A673 (cell line): ENCODE results near the gene TNIP3. TPM values are rescaled to one million over a fixed set of nuclear protein-coding genes. Genes with fewer than 3 reads are reported as not detected.

Experiments used
- BruUV-seq: library from RNA; stranded (reverse); fragments of 400-500 nt; replicated peaks from 2 replicates; lab custom pipeline; 2021; lab: Mats Ljungman, UMichigan
- CTCF ChIA-PET: fragments of 300-600 bp; sonication (Branson Sonifier 250); formaldehyde crosslinking; loops from one replicate; lab custom pipeline; 2022; ENCODE audit warnings: antibody characterized with exemption; lab: Charles Lee
- POLR2A ChIA-PET: fragments of 300-600 bp; sonication (Branson Sonifier 250); formaldehyde crosslinking; loops from one replicate; lab custom pipeline; 2022; ENCODE audit warnings: antibody characterized with exemption; ENCODE audit not compliant: low non-redundant PET; lab: Charles Lee
- DNase-seq: peaks from one replicate; pipeline ENCODE4 v3.0.0-alpha.2; 2015; ENCODE audit warnings: low spot score
- H3K27ac ChIP-seq: fragments of 200-600 bp; sonication (generic); 2 replicates; pipeline ENCODE4 v1.5.1; 2016; ENCODE audit warnings: mixed run types, low read depth, mild to moderate bottlenecking, mixed read lengths, antibody characterized with exemption, low read length; ENCODE audit not compliant: poor library complexity, severe bottlenecking
- H3K27me3 ChIP-seq: fragments of 200-600 bp; sonication (generic); replicated peaks from 2 replicates; pipeline ENCODE4 v1.6.1; 2017; ENCODE audit warnings: mixed run types, low read depth, mild to moderate bottlenecking, mixed read lengths, antibody characterized with exemption, low read length; ENCODE audit not compliant: insufficient read depth, poor library complexity
- H3K36me3 ChIP-seq: fragments of 200-600 bp; sonication (generic); 2 replicates; pipeline ENCODE4 v1.6.1; 2016; ENCODE audit warnings: mixed run types, mild to moderate bottlenecking, mixed read lengths, antibody characterized with exemption, low read length; ENCODE audit not compliant: insufficient read depth, poor library complexity, severe bottlenecking
- H3K4me1 ChIP-seq: fragments of 200-600 bp; sonication (generic); 2 replicates; pipeline ENCODE4 v1.6.1; 2017; ENCODE audit warnings: mixed run types, mild to moderate bottlenecking, mixed read lengths, antibody characterized with exemption, low read length; ENCODE audit not compliant: insufficient read depth, poor library complexity, severe bottlenecking
- H3K4me3 ChIP-seq: fragments of 200-600 bp; sonication (generic); 2 replicates; pipeline ENCODE4 v1.5.1; 2016; ENCODE audit warnings: low read depth, mixed run types, mild to moderate bottlenecking, mixed read lengths, low read length; ENCODE audit not compliant: poor library complexity, severe bottlenecking
- H3K9me3 ChIP-seq: fragments of 200-600 bp; sonication (generic); 2 replicates; pipeline ENCODE4 v1.6.1; 2016; ENCODE audit warnings: mixed run types, low read depth, mild to moderate bottlenecking, mixed read lengths, antibody characterized with exemption, low read length; ENCODE audit not compliant: poor library complexity, severe bottlenecking
- CTCF ChIP-seq: fragments of 300-800, 200-600 bp; sonication (generic); conservative IDR thresholded peaks from 2 replicates; pipeline ENCODE4 v1.5.1; 2017; ENCODE audit warnings: low read depth, mild to moderate bottlenecking, antibody characterized with exemption, low read length, moderate library complexity, mixed read lengths
- EZH2 ChIP-seq: fragments of 200-600 bp; sonication (generic); IDR thresholded peaks from 2 replicates; pipeline ENCODE4 v1.6.1; 2017; ENCODE audit warnings: borderline replicate concordance, low read depth, mild to moderate bottlenecking, mixed read lengths, antibody characterized with exemption, low read length; ENCODE audit not compliant: poor library complexity, severe bottlenecking
- intact Hi-C: fragments of 100-400 bp; cut with micrococcal nuclease; formaldehyde crosslinking; loops from one replicate; pipeline ENCODE4 v1.10.0; 2022; ENCODE audit not compliant: unreplicated experiment
- total RNA-seq: library from RNA; stranded (reverse); gene quantifications from 2 replicates; pipeline ENCODE4 v1.2.3, GENCODE V29; 2021

Gene TNIP3
- total RNA-seq, 1 experiment from 2014 or later = 0.58 TPM

GRCh38 chr4:121145430-121145829, 18.7 kb downstream of the TNIP3 start:
- DNase-seq = no peak
- H3K27ac ChIP-seq = no peak overlapping the region
- TF ChIP-seq CTCF (no peak), EZH2 (no peak)
- no peak overlapping the region for H3K4me3 ChIP-seq
- no peaks in the 10 kb centered on the region for H3K27me3 ChIP-seq
- no peaks in the 10 kb centered on the region for H3K9me3 ChIP-seq
- peaks cover 27% of the 10 kb centered on the region for H3K4me1 ChIP-seq
- H3K36me3 ChIP-seq = no peaks in the 10 kb centered on the region
- ChIA-PET CTCF (no interaction called here), POLR2A (interaction anchor here (0.6 kb wide), 1 partner anchor 10 kb away, joined by 7 read pairs; no protein-coding TSS in a partner anchor)
- intact Hi-C loops = no loop called here
- BruUV-seq = no TSS peak

GRCh38 chr4:121144021-121144420, 20.1 kb downstream of the TNIP3 start:
- H3K27me3 ChIP-seq = no peaks in the 10 kb centered on the region
- no peaks in the 10 kb centered on the region for H3K9me3 ChIP-seq
- H3K27ac ChIP-seq = no peak overlapping the region
- ChIA-PET CTCF (no interaction called here), POLR2A (no interaction called here)
- intact Hi-C loops = no loop called here
- TF ChIP-seq EZH2 (no peak), CTCF (no peak)
- no peak for DNase-seq
- peaks cover 34% of the 10 kb centered on the region for H3K4me1 ChIP-seq
- no TSS peak for BruUV-seq
- no peak overlapping the region for H3K4me3 ChIP-seq
- H3K36me3 ChIP-seq = no peaks in the 10 kb centered on the region

GRCh38 chr4:121143131-121143530, 21.0 kb downstream of the TNIP3 start:
- POLR2A ChIA-PET = no interaction called here
- no TSS peak for BruUV-seq

More at GRCh38 chr4:121143131-121143530, 21.0 kb downstream of the TNIP3 start:
- intact Hi-C loops = no loop called here
- no peak for DNase-seq
- TF ChIP-seq CTCF (no peak), EZH2 (no peak)
- no peak overlapping the region for H3K27ac ChIP-seq
- CTCF ChIA-PET = no interaction called here
- no peak overlapping the region for H3K4me3 ChIP-seq
- H3K27me3 ChIP-seq = no peaks in the 10 kb centered on the region
- H3K4me1 ChIP-seq = peaks cover 33% of the 10 kb centered on the region
- no peaks in the 10 kb centered on the region for H3K9me3 ChIP-seq
- H3K36me3 ChIP-seq = no peaks in the 10 kb centered on the region
